Measurements from ENCODE around the gene FAM227A.

GRCh38 chr22:38613588-38613987 is 42.6 kb downstream of the FAM227A start:
- TF ChIP-seq CTCF (IDR thresholded peaks at IDR 0.05), result no peak
- no peak for TF ChIP-seq POLR2A (IDR thresholded peaks at IDR 0.05)

Data from prostate gland (tissue), 2 donors.